NCI-H345 (cell line): Measurements from ENCODE around the gene HADHA.
A peak's percentile ranks its signal among the peaks of the same experiment; 100 is the strongest.
"Not testable (repeated sequence)": the region's sequence is repeated elsewhere in the genome, so short reads cannot be mapped to it uniquely, and the experiment has no call there.

ENCODE experiments used
- DNase-seq: peaks from one replicate; lab custom pipeline; 2025; lab: John Stamatoyannopoulos, UW

Gene HADHA

GRCh38 chr2:26244309-26245230 lies at the start of gene HADHA, which contains the start of gene HADHB:
Gene HADHA, minus strand, starts transcription at chr2:26244632. Its CDS starts 36 bp downstream, at chr2:26244596.
Gene HADHB, plus strand, starts transcription at chr2:26244939. Its CDS starts 9,316 bp downstream, at chr2:26254255.
- DNase-seq, result peak; percentile 91

- no peak for DNase-seq
These were observed 48.2 kb upstream of the HADHA start for GRCh38 chr2:26292646-26293045.

GRCh38 chr2:26290001-26290400 lies 45.6 kb upstream of the HADHA start:
- no peak for DNase-seq

GRCh38 chr2:26285931-26286330 lies 41.5 kb upstream of the HADHA start:
- DNase-seq, result no peak

GRCh38 chr2:26284132-26284531 lies 39.7 kb upstream of the HADHA start:
- no peak for DNase-seq

GRCh38 chr2:26283606-26284005 lies 39.2 kb upstream of the HADHA start:
- DNase-seq, result no peak

GRCh38 chr2:26281226-26281625 lies 36.8 kb upstream of the HADHA start:
- DNase-seq, result no peak

- DNase-seq, result no peak
These were observed 35.5 kb upstream of the HADHA start for GRCh38 chr2:26279886-26280285.

GRCh38 chr2:26276484-26277227 lies 32.2 kb upstream of the HADHA start:
- no peak for DNase-seq

GRCh38 chr2:26274058-26274613 lies 29.7 kb upstream of the HADHA start:
- peak; percentile 89 for DNase-seq

- DNase-seq, result no peak
These were observed 29.1 kb upstream of the HADHA start for GRCh38 chr2:26273501-26273900.

GRCh38 chr2:26270373-26270772 lies 25.9 kb upstream of the HADHA start:
- DNase-seq, result no peak

GRCh38 chr2:26269571-26270158 lies 25.2 kb upstream of the HADHA start:
- no peak for DNase-seq

GRCh38 chr2:26268670-26269385 lies 24.4 kb upstream of the HADHA start:
- not testable (repeated sequence) for DNase-seq

- no peak for DNase-seq
These were observed 23.8 kb upstream of the HADHA start for GRCh38 chr2:26268213-26268612.

GRCh38 chr2:26258836-26259235 lies 14.4 kb upstream of the HADHA start:
- not testable (repeated sequence) for DNase-seq

GRCh38 chr2:26255759-26256384 lies 11.4 kb upstream of the HADHA start:
- no peak for DNase-seq

GRCh38 chr2:26251893-26252292 lies 7.5 kb upstream of the HADHA start:
- DNase-seq, result peak; percentile 90

- DNase-seq, result no peak
These were observed 5.2 kb upstream of the HADHA start for GRCh38 chr2:26249625-26250024.

- no peak for DNase-seq
These were observed 2.4 kb upstream of the HADHA start for GRCh38 chr2:26246818-26247217.

- no peak for DNase-seq
These were observed 1.4 kb upstream of the HADHA start for GRCh38 chr2:26245810-26246209.
